Measurements from ENCODE around the gene PRRC2B.

DNA sequence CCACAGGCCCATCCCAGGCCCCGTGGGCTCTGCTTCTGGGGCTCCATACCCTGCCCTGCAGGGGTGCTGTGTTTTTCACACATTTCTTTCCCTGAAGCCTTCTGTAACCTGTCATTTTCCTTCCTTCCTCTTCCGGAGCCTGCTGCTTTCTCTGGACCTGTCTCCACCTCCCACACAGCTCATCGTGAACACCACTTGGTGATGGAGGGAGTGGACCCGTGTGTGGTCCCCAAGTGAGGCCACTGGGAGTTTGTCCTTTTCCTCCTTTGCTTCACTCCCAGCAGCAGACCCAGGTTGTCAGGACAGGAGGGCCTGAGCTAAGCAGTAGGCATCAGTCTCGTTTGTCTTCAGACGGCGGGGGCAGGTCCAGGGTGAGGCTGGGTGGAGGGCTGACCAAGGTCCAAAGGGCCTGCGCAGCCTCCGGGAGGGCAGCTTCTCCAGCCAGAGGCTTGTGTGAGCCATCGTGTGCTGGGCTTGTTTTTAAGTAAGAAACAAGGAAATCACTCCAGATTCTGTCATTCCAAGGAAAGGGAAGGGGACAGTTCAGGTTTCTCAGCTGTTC is 103.0 kb downstream of the PRRC2B start:
- TF ChIP-seq, protein P1, sequence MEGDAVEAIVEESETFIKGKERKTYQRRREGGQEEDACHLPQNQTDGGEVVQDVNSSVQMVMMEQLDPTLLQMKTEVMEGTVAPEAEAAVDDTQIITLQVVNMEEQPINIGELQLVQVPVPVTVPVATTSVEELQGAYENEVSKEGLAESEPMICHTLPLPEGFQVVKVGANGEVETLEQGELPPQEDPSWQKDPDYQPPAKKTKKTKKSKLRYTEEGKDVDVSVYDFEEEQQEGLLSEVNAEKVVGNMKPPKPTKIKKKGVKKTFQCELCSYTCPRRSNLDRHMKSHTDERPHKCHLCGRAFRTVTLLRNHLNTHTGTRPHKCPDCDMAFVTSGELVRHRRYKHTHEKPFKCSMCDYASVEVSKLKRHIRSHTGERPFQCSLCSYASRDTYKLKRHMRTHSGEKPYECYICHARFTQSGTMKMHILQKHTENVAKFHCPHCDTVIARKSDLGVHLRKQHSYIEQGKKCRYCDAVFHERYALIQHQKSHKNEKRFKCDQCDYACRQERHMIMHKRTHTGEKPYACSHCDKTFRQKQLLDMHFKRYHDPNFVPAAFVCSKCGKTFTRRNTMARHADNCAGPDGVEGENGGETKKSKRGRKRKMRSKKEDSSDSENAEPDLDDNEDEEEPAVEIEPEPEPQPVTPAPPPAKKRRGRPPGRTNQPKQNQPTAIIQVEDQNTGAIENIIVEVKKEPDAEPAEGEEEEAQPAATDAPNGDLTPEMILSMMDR (IDR thresholded peaks at IDR 0.05) = no peak
- no peak for TF ChIP-seq POLR2A (IDR thresholded peaks at IDR 0.05)

Measured in lower leg skin (tissue), 3 donors.